HepG2 (cell line): ENCODE data around the gene INO80B. TPM values are rescaled to one million over a fixed set of nuclear protein-coding genes. Genes with fewer than 3 reads are reported as not detected.
A peak's percentile ranks its signal among the peaks of the same experiment; 100 is the strongest.

ENCODE experiments used
- AKNA ChIP-seq: sonication (generic); formaldehyde crosslinking; IDR thresholded peaks from 2 replicates; pipeline ENCODE4 v1.4.0; 2020; ENCODE audit warnings: missing genetic modification reagents, borderline replicate concordance
- GLI4 ChIP-seq: sonication (generic); formaldehyde crosslinking; IDR thresholded peaks from 2 replicates; pipeline ENCODE4 v1.5.1; 2020; ENCODE audit warnings: missing genetic modification reagents, mild to moderate bottlenecking, moderate library complexity, borderline replicate concordance
- KDM5A ChIP-seq: fragments of 200-600 bp; sonication (generic); IDR thresholded peaks from 2 replicates; pipeline ENCODE4 v1.7.0; 2018; ENCODE audit warnings: antibody characterized with exemption, mild to moderate bottlenecking, low read length, borderline replicate concordance
- MLXIP ChIP-seq: sonication (generic); formaldehyde crosslinking; IDR thresholded peaks from 2 replicates; pipeline ENCODE4 v1.9.0; 2021; ENCODE audit warnings: missing genetic modification reagents, borderline replicate concordance
- PAX8 ChIP-seq: sonication (generic); formaldehyde crosslinking; IDR thresholded peaks from 2 replicates; pipeline ENCODE4 v1.8.0; 2022; ENCODE audit warnings: mild to moderate bottlenecking, missing genetic modification reagents, borderline replicate concordance
- TAF15 ChIP-seq: fragments of 200-400 bp; formaldehyde crosslinking; IDR thresholded peaks from one replicate; pipeline ENCODE4 v1.6.1; 2018; ENCODE audit warnings: mild to moderate bottlenecking, low read depth, low read length; ENCODE audit not compliant: poor library complexity, severe bottlenecking
- ZFX ChIP-seq: sonication (generic); formaldehyde crosslinking; IDR thresholded peaks from 2 replicates; pipeline ENCODE4 v1.4.0; 2020; ENCODE audit warnings: mild to moderate bottlenecking, low read depth, missing genetic modification reagents, moderate library complexity
- ZNF101 ChIP-seq: sonication (generic); formaldehyde crosslinking; IDR thresholded peaks from 2 replicates; pipeline ENCODE4 v1.4.0; 2020; ENCODE audit warnings: mild to moderate bottlenecking, low read depth, missing genetic modification reagents, borderline replicate concordance
- ZNF362 ChIP-seq: sonication (generic); formaldehyde crosslinking; IDR thresholded peaks from 2 replicates; pipeline ENCODE4 v1.4.0; 2020; ENCODE audit warnings: missing genetic modification reagents, mild to moderate bottlenecking, borderline replicate concordance
- ZNF614 ChIP-seq: IDR thresholded peaks from 2 replicates; pipeline ENCODE4 v1.6.1; 2018; ENCODE audit warnings: missing biosample characterization, missing genetic modification reagents, inconsistent platforms, borderline replicate concordance
- ZNF746 ChIP-seq: sonication (generic); formaldehyde crosslinking; IDR thresholded peaks from 2 replicates; pipeline ENCODE4 v1.8.0; 2022; ENCODE audit warnings: mild to moderate bottlenecking, missing genetic modification reagents
- ZNF839 ChIP-seq: sonication (generic); formaldehyde crosslinking; IDR thresholded peaks from 2 replicates; pipeline ENCODE4 v1.4.0; 2020; ENCODE audit warnings: missing genetic modification reagents, mild to moderate bottlenecking, borderline replicate concordance
- ZSCAN20 ChIP-seq: sonication (generic); formaldehyde crosslinking; IDR thresholded peaks from 2 replicates; pipeline ENCODE4 v1.4.0; 2020; ENCODE audit warnings: missing genetic modification reagents, mild to moderate bottlenecking, borderline replicate concordance
- ZSCAN21 ChIP-seq: sonication (generic); formaldehyde crosslinking; IDR thresholded peaks from 2 replicates; pipeline ENCODE4 v1.8.0; 2022; ENCODE audit warnings: mild to moderate bottlenecking, missing genetic modification reagents, moderate library complexity, borderline replicate concordance
- polyA plus RNA-seq, 8 experiments: library from polyadenylated mRNA; depleted of rRNA in 3 of 8; stranded (reverse) in 7 of 8; unstranded in 1 of 8; fragments of >200 nt; fragmentation: Illumina TruSeq in 4 of 8; extraction: Trizol in 4 of 8; gene quantifications; 2 replicates each; pipeline versions ENCODE4 v1.2.1 to v1.2.3, GENCODE V29; 2011 to 2016; ENCODE audit warnings: low read depth in 4 of 8, missing spikeins in 1 of 8, mixed read lengths in 1 of 8; ENCODE audit not compliant: insufficient read depth in 1 of 8
- total RNA-seq, 5 experiments: library from RNA; depleted of rRNA; stranded (reverse); fragments of >200 nt; fragmentation: Illumina TruSeq; extraction: Trizol; gene quantifications; 2 replicates each; pipeline ENCODE4 v1.2.3, GENCODE V29; 2016; ENCODE audit warnings: low read depth in 1 of 5
- TF ChIP-seq, protein P1 (sequence below): sonication (generic); formaldehyde crosslinking; IDR thresholded peaks from 2 replicates; pipeline ENCODE4 v1.5.1; 2020; ENCODE audit warnings: missing genetic modification reagents, mild to moderate bottlenecking, borderline replicate concordance

Gene INO80B
- total and polyA plus RNA-seq, 2 of the 13 experiments (the other 11 are each of a cell fraction or from before 2014, with no cell fraction given), result 6.2 to 14.5 TPM

DNA sequence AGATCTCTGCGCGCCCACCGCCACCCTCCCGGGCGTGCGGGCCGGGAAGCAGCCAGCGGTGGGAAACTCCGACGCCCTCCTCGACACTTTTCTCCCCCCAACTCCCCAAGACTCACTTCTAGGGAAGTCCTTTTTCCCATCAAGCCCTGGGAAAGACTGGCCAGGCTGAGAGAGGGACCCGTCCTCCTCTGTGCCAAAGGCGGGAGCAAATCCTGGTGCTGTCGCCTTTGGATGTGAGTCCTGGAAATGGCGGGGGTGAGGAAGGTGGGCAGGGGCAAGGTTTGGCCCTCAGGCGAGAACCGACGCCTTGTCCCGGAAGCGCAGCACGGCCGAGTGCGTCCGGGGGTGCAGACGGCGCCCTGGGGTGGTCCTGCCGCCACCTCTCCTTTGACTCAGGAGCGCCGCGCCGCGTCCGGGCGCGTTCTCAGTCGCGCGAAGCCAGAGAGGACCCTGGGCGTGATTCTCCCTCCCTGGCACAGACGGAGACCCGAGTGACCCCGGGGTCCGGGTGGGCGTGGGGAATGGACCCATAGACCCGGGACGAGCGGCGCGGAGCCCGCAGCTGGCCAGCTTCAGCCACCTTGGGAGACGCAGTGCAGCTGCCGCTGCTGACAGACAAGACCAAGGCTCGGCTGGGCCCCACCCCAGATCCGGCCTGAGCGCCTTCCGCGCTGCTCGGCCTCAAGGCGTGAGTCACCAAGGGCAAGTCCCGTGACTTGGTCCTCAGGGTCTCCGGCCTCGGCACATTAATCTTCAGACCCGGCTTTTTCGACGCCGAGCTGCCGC, 48.0 kb downstream of the INO80B start (continued):
- TF ChIP-seq, protein P1, sequence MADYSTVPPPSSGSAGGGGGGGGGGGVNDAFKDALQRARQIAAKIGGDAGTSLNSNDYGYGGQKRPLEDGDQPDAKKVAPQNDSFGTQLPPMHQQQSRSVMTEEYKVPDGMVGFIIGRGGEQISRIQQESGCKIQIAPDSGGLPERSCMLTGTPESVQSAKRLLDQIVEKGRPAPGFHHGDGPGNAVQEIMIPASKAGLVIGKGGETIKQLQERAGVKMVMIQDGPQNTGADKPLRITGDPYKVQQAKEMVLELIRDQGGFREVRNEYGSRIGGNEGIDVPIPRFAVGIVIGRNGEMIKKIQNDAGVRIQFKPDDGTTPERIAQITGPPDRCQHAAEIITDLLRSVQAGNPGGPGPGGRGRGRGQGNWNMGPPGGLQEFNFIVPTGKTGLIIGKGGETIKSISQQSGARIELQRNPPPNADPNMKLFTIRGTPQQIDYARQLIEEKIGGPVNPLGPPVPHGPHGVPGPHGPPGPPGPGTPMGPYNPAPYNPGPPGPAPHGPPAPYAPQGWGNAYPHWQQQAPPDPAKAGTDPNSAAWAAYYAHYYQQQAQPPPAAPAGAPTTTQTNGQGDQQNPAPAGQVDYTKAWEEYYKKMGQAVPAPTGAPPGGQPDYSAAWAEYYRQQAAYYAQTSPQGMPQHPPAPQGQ (CRISPR knock-in tag), result no peak
- TF ChIP-seq ZNF101 (CRISPR knock-in tag) (0 out of 2 replicates have a peak, but pooled peaks have one; percentile 17), TAF15 (peak; percentile 81), ZFX (CRISPR knock-in tag) (peak; percentile 69; the same call in 1 of the 2 replicates), PAX8 (0 out of 2 replicates have a peak, but pooled peaks have one; percentile 55), ZSCAN21 (CRISPR knock-in tag) (no peak; the same call in 1 of the 2 replicates), KDM5A (peak; percentile 82), GLI4 (no peak; the same call in 1 of the 2 replicates), AKNA (CRISPR knock-in tag) (no peak; the same call in 1 of the 2 replicates), ZNF839 (CRISPR knock-in tag) (no peak; the same call in 1 of the 2 replicates), ZNF362 (CRISPR knock-in tag) (no peak; the same call in none of the 2 replicates), ZSCAN20 (peak; percentile 54; the same call in 1 of the 2 replicates), ZNF614 (CRISPR knock-in tag) (peak; percentile 48; the same call in 1 of the 2 replicates), MLXIP (no peak), ZNF746 (CRISPR knock-in tag) (peak; percentile 22; the same call in 1 of the 2 replicates)
